B cell (primary cell): Measurements from ENCODE around the gene TTLL11.

ENCODE experiments used
- CTCF ChIP-seq: fragments of 200-600 bp; IDR thresholded peaks from one replicate; pipeline ENCODE4 v1.8.0; 2022; ENCODE audit warnings: antibody characterized with exemption, mild to moderate bottlenecking
- EZH2 ChIP-seq: IDR thresholded peaks from 2 replicates; pipeline ENCODE4 v1.6.1; 2012; ENCODE audit warnings: borderline replicate concordance, low read depth, mild to moderate bottlenecking, moderate library complexity, low read length; ENCODE audit not compliant: insufficient read depth, poor library complexity, severe bottlenecking

GRCh38 chr9:121876255-121876654 lies 216.9 kb downstream of the TTLL11 start:
- TF ChIP-seq CTCF = no peak
- TF ChIP-seq EZH2 = no peak
